HCT116 (cell line): ENCODE data around the gene MBD1. TPM values are rescaled to one million over a fixed set of nuclear protein-coding genes. Genes with fewer than 3 reads are reported as not detected.

Experiments used
- ATAC-seq: fragments of 200-7000 bp; cut with Tn5 transposase; 2 replicates; pipeline ENCODE4 v1.9.1; 2020; ENCODE audit warnings: mild to moderate bottlenecking, moderate library complexity
- BruUV-seq: library from RNA; stranded (reverse); fragments of 400-500 nt; replicated peaks from 2 replicates; lab custom pipeline; 2021; lab: Mats Ljungman, UMichigan
- CTCF ChIA-PET: fragments of 300-600 bp; sonication (Branson Sonifier 250); formaldehyde crosslinking; loops from one replicate; lab custom pipeline; 2021; ENCODE audit warnings: antibody characterized with exemption; lab: Charles Lee
- POLR2A ChIA-PET: fragments of 300-600, 350-600 bp; sonication (Branson Sonifier 250); formaldehyde crosslinking; loops from one replicate; lab custom pipeline; 2021; ENCODE audit warnings: antibody characterized with exemption; lab: Charles Lee
- RAD21 ChIA-PET, 2 experiments: fragments of 300-600 bp; sonication (Branson Sonifier 250); formaldehyde crosslinking; loops; one replicate each; lab custom pipeline; 2023; ENCODE audit warnings: low total read pairs in 2 of 2; ENCODE audit not compliant: uncharacterized antibody in 2 of 2, unreplicated experiment in 2 of 2, low non-redundant PET in 1 of 2; lab: Charles Lee
- DNase-seq: peaks from one replicate; pipeline ENCODE4 v3.0.0-alpha.2; 2010; ENCODE audit warnings: low read depth, low spot score
- H2AFZ ChIP-seq: fragments of 200-600 bp; shearing (Covaris generic), sonication (generic); 2 replicates; pipeline ENCODE4 v1.6.1; 2017; ENCODE audit warnings: low read depth, mixed run types, mixed read lengths, antibody characterized with exemption, low read length; ENCODE audit not compliant: poor library complexity, severe bottlenecking
- H3K27ac ChIP-seq: 2 replicates; pipeline ENCODE4 v1.5.1; 2012; ENCODE audit warnings: low read depth, low read length
- H3K27me3 ChIP-seq: fragments of 200-600 bp; sonication (generic); 2 replicates; pipeline ENCODE4 v1.6.1; 2016; ENCODE audit warnings: mixed run types, low read length, mixed read lengths; ENCODE audit not compliant: insufficient read depth
- H3K36me3 ChIP-seq, 2 experiments: fragments of 200-500 bp in 1 of 2; fragments of 200-600 bp in 1 of 2; sonication (Bioruptor generic) in 1 of 2; sonication (generic) in 1 of 2; 2 replicates each; pipeline versions ENCODE4 v1.5.1 to v1.6.1; 2014 to 2016; ENCODE audit warnings: low read length in 2 of 2, inconsistent platforms in 1 of 2, mixed read lengths in 1 of 2, mixed run types in 1 of 2; ENCODE audit not compliant: insufficient read depth in 2 of 2, control insufficient read depth in 1 of 2
- H3K4me1 ChIP-seq, 2 experiments: fragments of 200-600 bp in 1 of 2; sonication (generic) in 1 of 2; 2 replicates each; pipeline versions ENCODE4 v1.5.1 to v1.6.1; 2012 to 2017; ENCODE audit warnings: low read length in 2 of 2, inconsistent platforms in 1 of 2, mild to moderate bottlenecking in 1 of 2, mixed read lengths in 1 of 2, mixed run types in 1 of 2, moderate library complexity in 1 of 2; ENCODE audit not compliant: insufficient read depth in 2 of 2, control insufficient read depth in 1 of 2
- H3K4me2 ChIP-seq: fragments of 200-600 bp; sonication (generic); 2 replicates; pipeline ENCODE4 v1.6.1; 2017; ENCODE audit warnings: mixed run types, low read length, mixed read lengths
- H3K4me3 ChIP-seq, 2 experiments: fragments of 200-600 bp in 1 of 2; sonication (generic) in 1 of 2; replicated peaks in 1 of 2; 2 replicates each; pipeline ENCODE4 v1.5.1; 2011 to 2016; ENCODE audit warnings: low read length in 2 of 2, control low read depth in 1 of 2, low read depth in 1 of 2, mild to moderate bottlenecking in 1 of 2, mixed read lengths in 1 of 2, mixed run types in 1 of 2
- H3K79me2 ChIP-seq: fragments of 200-600 bp; sonication (generic); 2 replicates; pipeline ENCODE4 v1.6.1; 2017; ENCODE audit warnings: mild to moderate bottlenecking, mixed run types, low read length, moderate library complexity, mixed read lengths; ENCODE audit not compliant: insufficient read depth
- H3K9ac ChIP-seq: fragments of 200-600 bp; sonication (generic); 2 replicates; pipeline ENCODE4 v1.6.1; 2016; ENCODE audit warnings: low read length, mixed read lengths
- H3K9me2 ChIP-seq: fragments of 200-600 bp; sonication (generic), shearing (Covaris generic); 2 replicates; pipeline ENCODE4 v1.6.1; 2017; ENCODE audit warnings: mixed run types, mild to moderate bottlenecking, moderate library complexity; ENCODE audit not compliant: insufficient read depth
- H3K9me3 ChIP-seq, 2 experiments: fragments of 200-500 bp in 1 of 2; fragments of 200-600 bp in 1 of 2; sonication (Bioruptor generic) in 1 of 2; sonication (generic) in 1 of 2; 2 replicates each; pipeline ENCODE4 v1.6.1; 2014 to 2017; ENCODE audit warnings: low read length in 2 of 2, mixed read lengths in 2 of 2, inconsistent platforms in 1 of 2, low read depth in 1 of 2, mild to moderate bottlenecking in 1 of 2, mixed run types in 1 of 2, moderate library complexity in 1 of 2; ENCODE audit not compliant: control insufficient read depth in 1 of 2, insufficient read depth in 1 of 2
- H4K20me1 ChIP-seq: fragments of 200-600 bp; sonication (generic), shearing (Covaris generic); 2 replicates; pipeline ENCODE4 v1.6.1; 2017; ENCODE audit warnings: mixed run types, mild to moderate bottlenecking, moderate library complexity; ENCODE audit not compliant: insufficient read depth
- CBX3 ChIP-seq: IDR thresholded peaks from 2 replicates; pipeline ENCODE4 v1.6.1; 2012; ENCODE audit warnings: low read depth
- CEBPB ChIP-seq: IDR thresholded peaks from 2 replicates; pipeline ENCODE4 v1.6.1; 2012; ENCODE audit warnings: low read depth
- EGR1 ChIP-seq: IDR thresholded peaks from 2 replicates; pipeline ENCODE4 v1.6.1; 2012; ENCODE audit warnings: low read depth
- ELF1 ChIP-seq: IDR thresholded peaks from 2 replicates; pipeline ENCODE4 v1.6.1; 2012; ENCODE audit warnings: low read depth, borderline replicate concordance
- EZH2phosphoT487 ChIP-seq: fragments of 200-600 bp; IDR thresholded peaks from 2 replicates; pipeline ENCODE4 v1.6.1; 2018; ENCODE audit warnings: antibody characterized with exemption, borderline replicate concordance
- FOSL1 ChIP-seq: IDR thresholded peaks from 2 replicates; pipeline ENCODE4 v1.6.1; 2012; ENCODE audit warnings: low read depth
- JUND ChIP-seq: IDR thresholded peaks from 2 replicates; pipeline ENCODE4 v1.6.1; 2012
- POLR2A ChIP-seq: IDR thresholded peaks from 2 replicates; pipeline ENCODE4 v1.7.0; 2011; ENCODE audit warnings: borderline replicate concordance; ENCODE audit not compliant: insufficient read depth, insufficient read length; ENCODE audit errors: extremely low read depth
- POLR2AphosphoS5 ChIP-seq: IDR thresholded peaks from 2 replicates; pipeline ENCODE4 v1.6.1; 2011; ENCODE audit warnings: mild to moderate bottlenecking, low read depth, low read length, moderate library complexity
- RAD21 ChIP-seq: IDR thresholded peaks from 2 replicates; pipeline ENCODE4 v1.6.1; 2012; ENCODE audit warnings: low read depth, mild to moderate bottlenecking
- SRF ChIP-seq: IDR thresholded peaks from 2 replicates; pipeline ENCODE4 v1.6.1; 2012; ENCODE audit warnings: low read depth
- TCF7L2 ChIP-seq: IDR thresholded peaks from 2 replicates; pipeline ENCODE4 v1.7.0; 2011; ENCODE audit warnings: borderline replicate concordance, inconsistent platforms; ENCODE audit not compliant: insufficient read depth, insufficient read length; ENCODE audit errors: extremely low read depth
- ZFX ChIP-seq: fragments of 450-650 bp; IDR thresholded peaks from 2 replicates; pipeline ENCODE4 v1.6.1; 2017
- ZNF274 ChIP-seq: fragments of 200-500 bp; sonication (Bioruptor generic); IDR thresholded peaks from 2 replicates; pipeline ENCODE4 v1.6.1; 2014; ENCODE audit warnings: mild to moderate bottlenecking, low read depth, low read length, inconsistent platforms
- intact Hi-C: fragments of 100-400 bp; cut with micrococcal nuclease; formaldehyde crosslinking; loops from 2 replicates; pipeline ENCODE4 v1.10.0; 2022
- total RNA-seq: library from RNA; stranded (reverse); gene quantifications from one replicate; pipeline ENCODE4 v1.2.1, GENCODE V29; 2021; ENCODE audit not compliant: unreplicated experiment
- TF ChIP-seq, protein P1 (sequence below): IDR thresholded peaks from 2 replicates; pipeline ENCODE4 v1.6.1; 2012; ENCODE audit warnings: low read depth
- TF ChIP-seq, protein P2 (sequence below): IDR thresholded peaks from 2 replicates; pipeline ENCODE4 v1.6.1; 2012

Gene MBD1
- total RNA-seq, 1 experiment from 2014 or later = 63.9 TPM

DNA sequence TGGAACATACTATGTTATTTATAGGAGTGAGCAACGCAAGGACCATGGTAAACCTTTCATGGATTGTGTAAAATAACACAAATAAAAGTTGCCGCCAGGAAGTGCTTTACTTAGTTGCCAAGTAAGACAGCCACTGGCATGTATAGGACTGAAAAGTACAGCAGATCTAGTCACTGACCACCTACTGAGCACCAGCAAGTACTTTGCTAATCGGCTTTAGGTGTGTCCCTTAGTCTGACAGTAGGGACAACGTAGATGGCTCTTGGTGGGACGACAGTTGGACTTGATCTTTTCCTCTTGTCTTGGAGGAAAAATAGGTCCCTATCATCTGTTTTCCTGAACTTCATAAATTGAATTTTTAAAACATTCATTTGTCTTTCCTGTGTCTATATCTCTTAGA lies 19.8 kb upstream of the MBD1 start:
- Histone ChIP-seq H4K20me1 (no peaks in the 10 kb centered on the region), H3K36me3 (no peaks in the 10 kb centered on the region), H3K79me2 (no peaks in the 10 kb centered on the region), H2AFZ (no peak overlapping the region), H3K9me3 (no peaks in the 10 kb centered on the region), H3K4me1 (no peaks in the 10 kb centered on the region), H3K9ac (no peak overlapping the region), H3K4me2 (no peak overlapping the region), H3K9me2 (no peaks in the 10 kb centered on the region; the same call in 1 of the 2 replicates), H3K27me3 (no peaks in the 10 kb centered on the region), H3K4me3 (no peak overlapping the region), H3K27ac (no peak overlapping the region)
- DNase-seq (no peak), ATAC-seq (no peak)
- ChIA-PET CTCF (no interaction called here), RAD21 (no interaction called here), POLR2A (no interaction called here)
- TF ChIP-seq, protein P1, sequence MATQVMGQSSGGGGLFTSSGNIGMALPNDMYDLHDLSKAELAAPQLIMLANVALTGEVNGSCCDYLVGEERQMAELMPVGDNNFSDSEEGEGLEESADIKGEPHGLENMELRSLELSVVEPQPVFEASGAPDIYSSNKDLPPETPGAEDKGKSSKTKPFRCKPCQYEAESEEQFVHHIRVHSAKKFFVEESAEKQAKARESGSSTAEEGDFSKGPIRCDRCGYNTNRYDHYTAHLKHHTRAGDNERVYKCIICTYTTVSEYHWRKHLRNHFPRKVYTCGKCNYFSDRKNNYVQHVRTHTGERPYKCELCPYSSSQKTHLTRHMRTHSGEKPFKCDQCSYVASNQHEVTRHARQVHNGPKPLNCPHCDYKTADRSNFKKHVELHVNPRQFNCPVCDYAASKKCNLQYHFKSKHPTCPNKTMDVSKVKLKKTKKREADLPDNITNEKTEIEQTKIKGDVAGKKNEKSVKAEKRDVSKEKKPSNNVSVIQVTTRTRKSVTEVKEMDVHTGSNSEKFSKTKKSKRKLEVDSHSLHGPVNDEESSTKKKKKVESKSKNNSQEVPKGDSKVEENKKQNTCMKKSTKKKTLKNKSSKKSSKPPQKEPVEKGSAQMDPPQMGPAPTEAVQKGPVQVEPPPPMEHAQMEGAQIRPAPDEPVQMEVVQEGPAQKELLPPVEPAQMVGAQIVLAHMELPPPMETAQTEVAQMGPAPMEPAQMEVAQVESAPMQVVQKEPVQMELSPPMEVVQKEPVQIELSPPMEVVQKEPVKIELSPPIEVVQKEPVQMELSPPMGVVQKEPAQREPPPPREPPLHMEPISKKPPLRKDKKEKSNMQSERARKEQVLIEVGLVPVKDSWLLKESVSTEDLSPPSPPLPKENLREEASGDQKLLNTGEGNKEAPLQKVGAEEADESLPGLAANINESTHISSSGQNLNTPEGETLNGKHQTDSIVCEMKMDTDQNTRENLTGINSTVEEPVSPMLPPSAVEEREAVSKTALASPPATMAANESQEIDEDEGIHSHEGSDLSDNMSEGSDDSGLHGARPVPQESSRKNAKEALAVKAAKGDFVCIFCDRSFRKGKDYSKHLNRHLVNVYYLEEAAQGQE = no peak
- TF ChIP-seq EGR1 = no peak
- TF ChIP-seq TCF7L2 = no peak
- TF ChIP-seq FOSL1 = no peak
- no peak for TF ChIP-seq ZNF274
- no peak for TF ChIP-seq POLR2A
- TF ChIP-seq ELF1 = no peak
- TF ChIP-seq RAD21 = no peak
- TF ChIP-seq SRF = no peak
- TF ChIP-seq, protein P2, sequence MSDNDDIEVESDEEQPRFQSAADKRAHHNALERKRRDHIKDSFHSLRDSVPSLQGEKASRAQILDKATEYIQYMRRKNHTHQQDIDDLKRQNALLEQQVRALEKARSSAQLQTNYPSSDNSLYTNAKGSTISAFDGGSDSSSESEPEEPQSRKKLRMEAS = no peak
- no peak for TF ChIP-seq CEBPB
- no peak for TF ChIP-seq ZFX
- TF ChIP-seq EZH2phosphoT487 = no peak
- no peak for TF ChIP-seq POLR2AphosphoS5
- TF ChIP-seq JUND = no peak
- no peak for TF ChIP-seq CBX3
- intact Hi-C loops = no loop called here
- BruUV-seq = no TSS peak
